ENCODE results near the gene PSD4.

Gene PSD4

DNA sequence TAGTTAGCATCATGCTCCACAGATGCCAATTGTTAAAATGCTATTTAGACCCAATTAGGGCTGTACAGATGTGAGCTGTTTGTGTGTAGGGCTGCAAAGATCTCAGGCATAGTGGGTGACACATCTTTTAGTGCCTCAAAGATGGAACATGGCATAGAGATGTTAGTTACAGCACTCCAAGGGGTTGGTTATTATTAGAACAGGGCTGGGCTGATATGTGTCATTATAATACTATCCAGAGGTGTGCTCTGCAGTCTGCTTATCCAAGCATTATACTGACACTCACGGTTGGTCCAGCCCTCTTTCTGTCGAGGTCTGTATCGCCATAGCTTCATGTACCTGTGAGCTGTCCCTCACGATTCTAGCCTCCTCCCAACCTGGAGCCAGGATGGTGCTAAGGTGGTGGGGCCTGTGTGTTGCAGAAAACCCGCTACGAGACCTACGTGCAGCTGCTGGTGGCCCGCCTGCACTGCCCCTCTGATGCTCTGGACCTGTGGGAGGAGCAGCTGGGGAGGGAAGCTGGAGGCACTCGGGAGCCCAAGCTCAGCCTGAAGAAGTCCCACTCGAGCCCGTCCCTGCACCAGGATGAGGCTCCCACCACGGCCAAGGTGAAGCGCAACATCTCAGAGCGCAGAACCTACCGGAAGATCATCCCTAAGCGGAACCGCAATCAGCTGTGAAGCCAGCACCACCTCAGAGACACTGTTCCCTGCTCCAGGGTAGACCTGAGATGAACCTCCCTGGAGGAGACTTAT lies 27.1 kb downstream of the PSD4 start:
- TF ChIP-seq, protein P1, sequence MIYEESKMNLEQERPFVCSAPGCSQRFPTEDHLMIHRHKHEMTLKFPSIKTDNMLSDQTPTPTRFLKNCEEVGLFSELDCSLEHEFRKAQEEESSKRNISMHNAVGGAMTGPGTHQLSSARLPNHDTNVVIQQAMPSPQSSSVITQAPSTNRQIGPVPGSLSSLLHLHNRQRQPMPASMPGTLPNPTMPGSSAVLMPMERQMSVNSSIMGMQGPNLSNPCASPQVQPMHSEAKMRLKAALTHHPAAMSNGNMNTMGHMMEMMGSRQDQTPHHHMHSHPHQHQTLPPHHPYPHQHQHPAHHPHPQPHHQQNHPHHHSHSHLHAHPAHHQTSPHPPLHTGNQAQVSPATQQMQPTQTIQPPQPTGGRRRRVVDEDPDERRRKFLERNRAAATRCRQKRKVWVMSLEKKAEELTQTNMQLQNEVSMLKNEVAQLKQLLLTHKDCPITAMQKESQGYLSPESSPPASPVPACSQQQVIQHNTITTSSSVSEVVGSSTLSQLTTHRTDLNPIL (CRISPR knock-in tag; IDR thresholded peaks at IDR 0.05; ENCODE audit: low read depth), result no peak
- TF ChIP-seq SNAI2 (CRISPR knock-in tag; IDR thresholded peaks at IDR 0.05), result no peak
- TF ChIP-seq ESRRG (CRISPR knock-in tag; IDR thresholded peaks at IDR 0.05), result no peak
- no peak for TF ChIP-seq ZNF8 (CRISPR knock-in tag; IDR thresholded peaks at IDR 0.05)
- TF ChIP-seq ZC3H10 (CRISPR knock-in tag; IDR thresholded peaks at IDR 0.05), result no peak
- no peak for TF ChIP-seq ZNF70 (CRISPR knock-in tag; IDR thresholded peaks at IDR 0.05)
- TF ChIP-seq TCF4 (CRISPR knock-in tag; IDR thresholded peaks at IDR 0.05; ENCODE audit: borderline replicate concordance), result no peak
- TF ChIP-seq BACH2 (CRISPR knock-in tag; IDR thresholded peaks at IDR 0.05; ENCODE audit: borderline replicate concordance), result no peak
- TF ChIP-seq, protein P2, sequence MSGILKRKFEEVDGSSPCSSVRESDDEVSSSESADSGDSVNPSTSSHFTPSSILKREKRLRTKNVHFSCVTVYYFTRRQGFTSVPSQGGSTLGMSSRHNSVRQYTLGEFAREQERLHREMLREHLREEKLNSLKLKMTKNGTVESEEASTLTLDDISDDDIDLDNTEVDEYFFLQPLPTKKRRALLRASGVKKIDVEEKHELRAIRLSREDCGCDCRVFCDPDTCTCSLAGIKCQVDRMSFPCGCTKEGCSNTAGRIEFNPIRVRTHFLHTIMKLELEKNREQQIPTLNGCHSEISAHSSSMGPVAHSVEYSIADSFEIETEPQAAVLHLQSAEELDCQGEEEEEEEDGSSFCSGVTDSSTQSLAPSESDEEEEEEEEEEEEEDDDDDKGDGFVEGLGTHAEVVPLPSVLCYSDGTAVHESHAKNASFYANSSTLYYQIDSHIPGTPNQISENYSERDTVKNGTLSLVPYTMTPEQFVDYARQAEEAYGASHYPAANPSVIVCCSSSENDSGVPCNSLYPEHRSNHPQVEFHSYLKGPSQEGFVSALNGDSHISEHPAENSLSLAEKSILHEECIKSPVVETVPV (CRISPR knock-in tag; IDR thresholded peaks at IDR 0.05), result no peak
- TF ChIP-seq, protein P3, sequence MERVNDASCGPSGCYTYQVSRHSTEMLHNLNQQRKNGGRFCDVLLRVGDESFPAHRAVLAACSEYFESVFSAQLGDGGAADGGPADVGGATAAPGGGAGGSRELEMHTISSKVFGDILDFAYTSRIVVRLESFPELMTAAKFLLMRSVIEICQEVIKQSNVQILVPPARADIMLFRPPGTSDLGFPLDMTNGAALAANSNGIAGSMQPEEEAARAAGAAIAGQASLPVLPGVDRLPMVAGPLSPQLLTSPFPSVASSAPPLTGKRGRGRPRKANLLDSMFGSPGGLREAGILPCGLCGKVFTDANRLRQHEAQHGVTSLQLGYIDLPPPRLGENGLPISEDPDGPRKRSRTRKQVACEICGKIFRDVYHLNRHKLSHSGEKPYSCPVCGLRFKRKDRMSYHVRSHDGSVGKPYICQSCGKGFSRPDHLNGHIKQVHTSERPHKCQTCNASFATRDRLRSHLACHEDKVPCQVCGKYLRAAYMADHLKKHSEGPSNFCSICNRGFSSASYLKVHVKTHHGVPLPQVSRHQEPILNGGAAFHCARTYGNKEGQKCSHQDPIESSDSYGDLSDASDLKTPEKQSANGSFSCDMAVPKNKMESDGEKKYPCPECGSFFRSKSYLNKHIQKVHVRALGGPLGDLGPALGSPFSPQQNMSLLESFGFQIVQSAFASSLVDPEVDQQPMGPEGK (CRISPR knock-in tag; IDR thresholded peaks at IDR 0.05; ENCODE audit: borderline replicate concordance), result no peak
- no peak for TF ChIP-seq ZFP30 (CRISPR knock-in tag; IDR thresholded peaks at IDR 0.05)
- TF ChIP-seq ZFP3 (CRISPR knock-in tag; IDR thresholded peaks at IDR 0.05), result no peak
- ATAC-seq, result no peak

DNA sequence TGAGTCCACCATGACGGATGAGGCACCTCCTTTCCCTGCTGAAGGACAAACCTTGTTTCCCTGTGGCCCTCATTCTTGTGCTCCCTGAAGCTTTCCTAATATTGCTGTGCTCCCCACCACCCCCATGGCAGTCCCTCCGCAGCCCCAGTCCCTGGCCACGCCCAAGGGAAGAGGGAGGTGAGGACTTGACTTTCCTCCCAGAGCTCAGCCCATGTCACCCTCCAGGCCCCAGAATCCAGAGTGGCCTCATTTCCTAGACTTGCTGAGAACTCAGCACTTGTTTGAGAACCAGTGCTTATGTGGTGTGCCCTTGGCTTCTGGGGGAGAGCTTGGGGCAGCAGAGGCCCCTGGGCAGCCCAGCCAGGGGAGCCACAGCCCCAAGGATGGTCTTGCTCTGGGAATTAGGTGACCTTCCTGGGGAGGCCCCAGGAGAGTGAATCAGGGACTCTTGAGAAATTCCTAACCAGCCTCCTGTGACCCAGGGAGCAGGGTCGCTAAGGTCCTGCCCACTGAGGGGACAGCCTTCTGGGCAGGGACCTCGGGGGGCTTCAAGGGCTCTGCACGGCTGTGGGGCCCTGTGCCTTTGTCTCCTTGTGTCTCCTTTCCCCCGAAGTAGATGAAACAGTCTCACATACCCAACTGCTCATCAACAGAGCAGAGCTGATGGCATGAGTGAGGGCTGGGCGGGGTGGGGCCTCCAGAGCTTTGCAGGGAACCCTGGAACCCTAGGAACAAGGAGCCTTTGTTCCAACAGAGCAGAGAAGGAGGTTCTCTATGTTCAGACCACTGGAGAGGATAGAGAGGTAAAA lies 27.9 kb downstream of the PSD4 start:
- TF ChIP-seq ISL1 (CRISPR knock-in tag; IDR thresholded peaks at IDR 0.05) (no peak), ZFP3 (CRISPR knock-in tag; IDR thresholded peaks at IDR 0.05) (no peak), ESRRG (CRISPR knock-in tag; IDR thresholded peaks at IDR 0.05) (no peak), ZNF70 (CRISPR knock-in tag; IDR thresholded peaks at IDR 0.05) (no peak), OSR1 (CRISPR knock-in tag; IDR thresholded peaks at IDR 0.05) (no peak), TOX (CRISPR knock-in tag; IDR thresholded peaks at IDR 0.05; ENCODE audit: borderline replicate concordance) (no peak), ARNTL (CRISPR knock-in tag; IDR thresholded peaks at IDR 0.05; ENCODE audit: borderline replicate concordance, low read depth) (no peak), CSDC2 (CRISPR knock-in tag; IDR thresholded peaks at IDR 0.05) (no peak), TCF4 (CRISPR knock-in tag; IDR thresholded peaks at IDR 0.05; ENCODE audit: borderline replicate concordance) (no peak), SNAI2 (CRISPR knock-in tag; IDR thresholded peaks at IDR 0.05) (no peak)
- TF ChIP-seq, protein P3 (CRISPR knock-in tag; IDR thresholded peaks at IDR 0.05; ENCODE audit: borderline replicate concordance), result no peak
- TF ChIP-seq, protein P4, sequence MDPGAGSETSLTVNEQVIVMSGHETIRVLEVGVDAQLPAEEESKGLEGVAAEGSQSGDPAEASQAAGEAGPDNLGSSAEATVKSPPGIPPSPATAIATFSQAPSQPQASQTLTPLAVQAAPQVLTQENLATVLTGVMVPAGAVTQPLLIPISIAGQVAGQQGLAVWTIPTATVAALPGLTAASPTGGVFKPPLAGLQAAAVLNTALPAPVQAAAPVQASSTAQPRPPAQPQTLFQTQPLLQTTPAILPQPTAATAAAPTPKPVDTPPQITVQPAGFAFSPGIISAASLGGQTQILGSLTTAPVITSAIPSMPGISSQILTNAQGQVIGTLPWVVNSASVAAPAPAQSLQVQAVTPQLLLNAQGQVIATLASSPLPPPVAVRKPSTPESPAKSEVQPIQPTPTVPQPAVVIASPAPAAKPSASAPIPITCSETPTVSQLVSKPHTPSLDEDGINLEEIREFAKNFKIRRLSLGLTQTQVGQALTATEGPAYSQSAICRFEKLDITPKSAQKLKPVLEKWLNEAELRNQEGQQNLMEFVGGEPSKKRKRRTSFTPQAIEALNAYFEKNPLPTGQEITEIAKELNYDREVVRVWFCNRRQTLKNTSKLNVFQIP (CRISPR knock-in tag; IDR thresholded peaks at IDR 0.05; ENCODE audit: borderline replicate concordance, low read depth), result no peak
- TF ChIP-seq, protein P2 (CRISPR knock-in tag; IDR thresholded peaks at IDR 0.05), result no peak
- TF ChIP-seq, protein P5, sequence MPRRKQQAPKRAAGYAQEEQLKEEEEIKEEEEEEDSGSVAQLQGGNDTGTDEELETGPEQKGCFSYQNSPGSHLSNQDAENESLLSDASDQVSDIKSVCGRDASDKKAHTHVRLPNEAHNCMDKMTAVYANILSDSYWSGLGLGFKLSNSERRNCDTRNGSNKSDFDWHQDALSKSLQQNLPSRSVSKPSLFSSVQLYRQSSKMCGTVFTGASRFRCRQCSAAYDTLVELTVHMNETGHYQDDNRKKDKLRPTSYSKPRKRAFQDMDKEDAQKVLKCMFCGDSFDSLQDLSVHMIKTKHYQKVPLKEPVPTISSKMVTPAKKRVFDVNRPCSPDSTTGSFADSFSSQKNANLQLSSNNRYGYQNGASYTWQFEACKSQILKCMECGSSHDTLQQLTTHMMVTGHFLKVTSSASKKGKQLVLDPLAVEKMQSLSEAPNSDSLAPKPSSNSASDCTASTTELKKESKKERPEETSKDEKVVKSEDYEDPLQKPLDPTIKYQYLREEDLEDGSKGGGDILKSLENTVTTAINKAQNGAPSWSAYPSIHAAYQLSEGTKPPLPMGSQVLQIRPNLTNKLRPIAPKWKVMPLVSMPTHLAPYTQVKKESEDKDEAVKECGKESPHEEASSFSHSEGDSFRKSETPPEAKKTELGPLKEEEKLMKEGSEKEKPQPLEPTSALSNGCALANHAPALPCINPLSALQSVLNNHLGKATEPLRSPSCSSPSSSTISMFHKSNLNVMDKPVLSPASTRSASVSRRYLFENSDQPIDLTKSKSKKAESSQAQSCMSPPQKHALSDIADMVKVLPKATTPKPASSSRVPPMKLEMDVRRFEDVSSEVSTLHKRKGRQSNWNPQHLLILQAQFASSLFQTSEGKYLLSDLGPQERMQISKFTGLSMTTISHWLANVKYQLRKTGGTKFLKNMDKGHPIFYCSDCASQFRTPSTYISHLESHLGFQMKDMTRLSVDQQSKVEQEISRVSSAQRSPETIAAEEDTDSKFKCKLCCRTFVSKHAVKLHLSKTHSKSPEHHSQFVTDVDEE (CRISPR knock-in tag; IDR thresholded peaks at IDR 0.05), result no peak
- ATAC-seq, result no peak

All from SK-N-SH treated with all-trans-retinoic acid at 6 μM for 48 hours (cell line).